ENCODE data around the gene PSTPIP2.

GRCh38 chr18:46050268-46050667 is 21.8 kb downstream of the PSTPIP2 start:
- no peak for TF ChIP-seq CTCF (IDR thresholded peaks at IDR 0.05; ENCODE audit: low read depth, low read length, missing input control)
- no peak for TF ChIP-seq GABPA (IDR thresholded peaks at IDR 0.05 in 1 of 2, conservative IDR thresholded peaks at IDR 0.05 in 1 of 2)
- no peak for TF ChIP-seq RAD21 (IDR thresholded peaks at IDR 0.05)
- no peak for TF ChIP-seq SP1 (IDR thresholded peaks at IDR 0.05)
- TF ChIP-seq MAX (IDR thresholded peaks at IDR 0.05), result no peak
